Stimulated activated effector memory CD8-positive, alpha-beta T cell treated with anti-CD3 and anti-CD28 coated beads, Interleukin-12 subunit alpha, Interleukin-12 subunit beta, amount 100 ng/mL, for 72 hours (primary cell): ENCODE measurements around the gene TMEM237.
"Not testable (repeated sequence)": the region's sequence is repeated elsewhere in the genome, so short reads cannot be mapped to it uniquely, and the experiment has no call there.

ENCODE experiments used
- ATAC-seq: fragments of 150-1000 bp; cut with Tn5 transposase; 2 replicates; pipeline ENCODE4 v1.10.0; 2021
- DNase-seq, 2 donors: peaks; one replicate each; pipeline ENCODE4 v3.0.0; 2021 to 2022; ENCODE audit warnings: low spot score in 2 of 2
- H3K27ac Mint-ChIP-seq: one replicate; pipeline ENCODE4 v1.8.0; 2022; ENCODE audit warnings: mild to moderate bottlenecking, mixed read lengths
- H3K36me3 Mint-ChIP-seq: one replicate; pipeline ENCODE4 v1.8.0; 2022; ENCODE audit warnings: mild to moderate bottlenecking, mixed read lengths
- H3K4me1 Mint-ChIP-seq: one replicate; pipeline ENCODE4 v1.8.0; 2022; ENCODE audit warnings: mixed read lengths
- H3K4me3 Mint-ChIP-seq: one replicate; pipeline ENCODE4 v1.8.0; 2022; ENCODE audit warnings: mild to moderate bottlenecking, mixed read lengths
- H3K9me3 Mint-ChIP-seq: one replicate; pipeline ENCODE4 v1.8.0; 2022; ENCODE audit warnings: mixed read lengths

TMEM237 gene, protein sequence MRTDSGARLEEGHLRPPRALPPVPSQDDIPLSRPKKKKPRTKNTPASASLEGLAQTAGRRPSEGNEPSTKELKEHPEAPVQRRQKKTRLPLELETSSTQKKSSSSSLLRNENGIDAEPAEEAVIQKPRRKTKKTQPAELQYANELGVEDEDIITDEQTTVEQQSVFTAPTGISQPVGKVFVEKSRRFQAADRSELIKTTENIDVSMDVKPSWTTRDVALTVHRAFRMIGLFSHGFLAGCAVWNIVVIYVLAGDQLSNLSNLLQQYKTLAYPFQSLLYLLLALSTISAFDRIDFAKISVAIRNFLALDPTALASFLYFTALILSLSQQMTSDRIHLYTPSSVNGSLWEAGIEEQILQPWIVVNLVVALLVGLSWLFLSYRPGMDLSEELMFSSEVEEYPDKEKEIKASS

DNA sequence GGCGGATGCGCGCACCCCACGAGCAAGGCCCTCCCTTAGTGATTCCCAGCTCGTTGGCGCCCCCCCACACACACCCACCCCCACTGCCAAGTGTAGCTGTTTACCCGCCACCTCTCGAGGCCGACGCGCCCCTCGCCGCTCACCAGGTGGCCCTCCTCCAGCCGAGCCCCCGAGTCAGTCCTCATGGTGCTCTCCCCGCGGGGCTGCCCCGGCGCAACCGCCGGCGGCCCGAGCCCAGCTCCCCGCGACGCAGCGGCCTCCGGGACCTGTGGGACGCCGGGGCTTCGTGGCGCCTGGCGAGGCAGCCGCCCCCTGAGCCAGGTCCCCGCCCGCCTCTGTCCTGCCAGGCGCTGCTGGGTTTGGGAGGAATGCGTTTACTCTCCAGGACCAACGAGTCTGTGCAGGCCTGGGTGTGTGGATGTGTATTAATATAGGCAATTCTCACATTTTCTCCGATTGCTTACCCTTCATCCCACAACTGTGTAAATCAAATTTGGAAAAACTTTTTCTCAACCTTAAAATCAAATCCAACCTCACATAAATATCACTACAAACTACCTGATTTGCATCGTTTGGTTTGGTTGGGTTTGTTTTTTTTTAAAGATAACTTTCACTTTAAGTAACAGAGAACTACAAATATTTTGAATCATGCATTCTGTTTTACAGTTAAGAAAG, at the start of gene TMEM237:
TMEM237 (minus strand) TSS at position 288 of the 675 bp plus-strand sequence; CDS start at position 185, 103 bp downstream.
- Mint-ChIP-seq H3K4me3 (peak within 1 kb of the TSS; percentile 85), H3K9me3 (no peaks in the 10 kb centered on the region), H3K4me1 (peaks cover 11% of the 10 kb centered on the region), H3K27ac (peak within 1 kb of the TSS; percentile 96), H3K36me3 (peaks cover 9% of the 10 kb centered on the region)
- DNase-seq (no peak), ATAC-seq (peak; percentile 68)

DNA sequence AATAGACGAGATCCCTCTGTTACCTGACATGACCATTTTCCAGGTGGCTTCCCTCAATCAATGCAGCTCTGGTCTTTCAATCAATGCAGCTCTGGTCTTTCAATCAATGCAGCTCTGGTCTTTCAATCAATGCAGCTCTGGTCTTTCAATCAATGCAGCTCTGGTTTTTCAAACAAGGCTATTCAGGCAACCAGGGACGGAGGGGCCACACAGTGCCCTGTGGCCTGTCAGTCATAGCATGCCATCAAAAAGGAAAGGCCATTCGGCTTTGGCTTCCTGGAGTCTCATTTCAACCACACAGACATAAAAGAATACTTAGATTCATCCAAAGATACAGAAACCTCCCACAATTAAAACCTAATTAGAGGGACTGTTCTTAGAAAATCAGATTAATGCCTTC, 41.9 kb upstream of the TMEM237 start:
- H3K4me1 Mint-ChIP-seq: no peaks in the 10 kb centered on the region
- no peak overlapping the region for H3K27ac Mint-ChIP-seq
- DNase-seq: no peak
- no peak overlapping the region for H3K4me3 Mint-ChIP-seq
- H3K9me3 Mint-ChIP-seq: no peaks in the 10 kb centered on the region
- H3K36me3 Mint-ChIP-seq: no peaks in the 10 kb centered on the region
- no peak for ATAC-seq

DNA sequence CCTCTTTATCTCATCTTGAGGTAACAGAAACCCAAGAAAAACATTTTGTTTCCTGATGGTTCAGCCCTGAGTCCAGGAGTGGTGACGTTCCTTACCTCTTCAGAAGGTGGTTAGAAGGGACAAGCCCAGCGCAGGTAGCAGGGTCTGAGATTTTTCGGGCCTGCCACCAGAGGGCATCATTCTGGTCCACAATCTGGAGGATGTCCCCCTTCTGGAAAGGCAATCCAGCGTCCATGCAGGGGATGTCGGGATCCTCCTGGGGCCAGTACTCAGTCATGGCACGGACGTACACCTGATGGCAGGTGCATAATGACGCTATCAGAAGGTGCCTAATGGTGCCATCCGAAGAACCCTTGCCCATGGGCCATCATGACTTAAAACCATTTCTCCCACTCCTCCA, 37.4 kb upstream of the TMEM237 start:
- Mint-ChIP-seq H3K4me3 (no peak overlapping the region), H3K9me3 (no peaks in the 10 kb centered on the region), H3K4me1 (no peaks in the 10 kb centered on the region), H3K27ac (no peak overlapping the region), H3K36me3 (no peaks in the 10 kb centered on the region)
- ATAC-seq (no peak), DNase-seq (no peak)

DNA sequence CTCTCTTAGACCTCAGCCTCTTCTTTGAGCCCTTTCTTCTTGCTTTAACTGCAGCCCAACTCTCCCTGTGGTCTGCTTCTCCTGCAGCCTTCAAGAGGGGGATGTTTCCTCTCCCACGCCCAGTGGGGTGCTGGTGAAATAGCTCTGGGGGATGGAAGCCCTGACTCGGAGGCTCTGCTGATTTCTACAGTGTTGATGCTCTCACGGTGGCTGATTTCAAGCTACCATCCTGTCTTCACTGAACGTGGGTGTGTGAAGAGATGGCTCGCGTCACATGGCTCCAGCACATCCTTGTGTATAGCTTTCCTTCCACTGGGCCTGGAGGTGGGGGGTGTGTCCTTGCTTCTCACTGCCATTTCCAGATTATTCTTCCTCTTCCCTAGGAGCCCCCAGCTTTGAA, 35.1 kb upstream of the TMEM237 start:
- ATAC-seq (no peak), DNase-seq (no peak)
- Mint-ChIP-seq H3K27ac (no peak overlapping the region), H3K4me1 (no peaks in the 10 kb centered on the region), H3K4me3 (no peak overlapping the region), H3K9me3 (no peaks in the 10 kb centered on the region), H3K36me3 (no peaks in the 10 kb centered on the region)

DNA sequence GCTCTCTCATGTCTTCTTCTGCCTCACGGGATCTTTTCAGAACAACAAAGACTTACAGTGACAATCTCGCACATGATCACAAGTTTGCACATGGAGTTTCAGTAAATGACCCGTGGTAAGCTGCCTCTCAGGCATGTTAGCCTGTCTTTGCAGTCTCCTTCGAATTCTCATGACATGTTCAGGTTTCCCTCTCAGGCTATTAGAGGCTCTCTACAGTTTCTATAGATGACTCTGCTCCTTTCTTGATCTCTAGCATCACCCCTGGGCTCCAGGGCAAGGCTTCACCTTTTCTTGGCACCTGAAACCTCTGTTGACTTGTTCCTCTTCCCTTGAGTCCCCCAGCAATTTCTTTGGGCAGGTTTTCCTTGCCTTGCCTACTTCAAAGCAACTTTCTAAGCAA, 32.2 kb upstream of the TMEM237 start:
- ATAC-seq (no peak), DNase-seq (no peak)
- Mint-ChIP-seq H3K9me3 (no peaks in the 10 kb centered on the region), H3K27ac (no peak overlapping the region), H3K4me1 (peaks cover 10% of the 10 kb centered on the region), H3K4me3 (no peak overlapping the region), H3K36me3 (no peaks in the 10 kb centered on the region)

DNA sequence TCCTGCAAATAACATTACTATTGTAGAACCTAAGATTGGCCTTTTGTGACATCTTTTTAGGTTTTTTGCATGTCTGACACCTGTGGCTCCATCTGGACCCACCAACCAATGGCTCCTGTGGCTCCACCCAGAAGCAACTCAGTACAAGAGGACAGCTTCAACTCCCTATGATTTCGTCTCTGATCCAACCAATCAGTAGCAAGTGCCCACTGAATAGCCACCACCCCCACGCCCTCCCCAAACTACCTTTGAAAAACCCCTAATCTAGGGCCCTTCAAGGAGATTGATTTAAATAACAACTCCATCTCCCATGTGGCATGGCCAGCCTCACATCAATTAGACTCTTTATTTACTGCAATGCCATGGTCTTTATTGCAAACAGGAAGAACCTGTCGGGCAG, 31.5 kb upstream of the TMEM237 start:
- Mint-ChIP-seq H3K9me3 (no peaks in the 10 kb centered on the region), H3K36me3 (no peaks in the 10 kb centered on the region), H3K27ac (no peak overlapping the region), H3K4me1 (peaks cover 10% of the 10 kb centered on the region), H3K4me3 (no peak overlapping the region)
- DNase-seq (no peak), ATAC-seq (no peak)

DNA sequence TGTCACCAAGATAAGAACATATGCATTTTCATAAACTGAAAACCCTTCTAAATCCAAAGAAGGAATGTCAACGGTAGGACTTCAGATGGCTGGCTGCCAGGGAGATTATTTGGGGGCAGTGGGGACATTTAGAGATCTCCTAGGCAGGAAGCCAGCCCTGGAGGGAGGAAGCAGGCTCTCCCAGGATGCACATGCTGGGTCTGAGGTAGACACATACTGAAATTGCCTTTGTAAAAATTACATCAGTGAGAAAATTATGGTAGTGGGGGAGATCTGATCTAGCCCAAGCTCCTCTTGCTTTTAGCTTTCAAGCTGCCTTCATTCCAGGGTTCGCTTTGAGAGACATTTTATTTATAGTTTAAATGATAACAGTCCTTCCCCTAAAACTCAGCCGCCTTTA, 31.0 kb upstream of the TMEM237 start:
- no peaks in the 10 kb centered on the region for H3K9me3 Mint-ChIP-seq
- ATAC-seq (no peak), DNase-seq (no peak)
- no peak overlapping the region for H3K4me3 Mint-ChIP-seq
- H3K36me3 Mint-ChIP-seq: no peaks in the 10 kb centered on the region
- H3K27ac Mint-ChIP-seq: peak overlapping the region; percentile 21
- peaks cover 10% of the 10 kb centered on the region for H3K4me1 Mint-ChIP-seq

DNA sequence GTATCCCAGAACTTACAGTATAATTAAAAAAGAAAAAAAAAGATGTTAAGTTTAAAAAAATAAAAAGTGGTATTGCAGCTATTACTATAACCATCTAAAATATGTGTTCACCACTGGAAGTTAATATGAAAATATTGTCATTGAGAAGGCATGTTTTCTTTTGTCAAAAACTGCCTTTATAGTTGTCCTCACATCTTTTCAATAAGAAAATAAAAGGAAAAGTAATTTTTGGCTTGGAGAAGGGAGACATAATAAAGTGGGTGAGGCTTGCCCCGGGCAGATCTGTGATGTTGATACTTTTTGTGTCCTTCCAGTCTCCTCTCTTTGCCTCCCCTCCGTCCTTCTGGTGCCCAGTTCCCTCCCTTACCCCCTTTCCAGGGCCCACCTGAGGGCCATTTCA, 30.2 kb upstream of the TMEM237 start:
- DNase-seq: no peak
- no peak for ATAC-seq
- Mint-ChIP-seq H3K4me3 (no peak overlapping the region), H3K9me3 (no peaks in the 10 kb centered on the region), H3K27ac (no peak overlapping the region), H3K4me1 (peaks cover 10% of the 10 kb centered on the region), H3K36me3 (no peaks in the 10 kb centered on the region)

DNA sequence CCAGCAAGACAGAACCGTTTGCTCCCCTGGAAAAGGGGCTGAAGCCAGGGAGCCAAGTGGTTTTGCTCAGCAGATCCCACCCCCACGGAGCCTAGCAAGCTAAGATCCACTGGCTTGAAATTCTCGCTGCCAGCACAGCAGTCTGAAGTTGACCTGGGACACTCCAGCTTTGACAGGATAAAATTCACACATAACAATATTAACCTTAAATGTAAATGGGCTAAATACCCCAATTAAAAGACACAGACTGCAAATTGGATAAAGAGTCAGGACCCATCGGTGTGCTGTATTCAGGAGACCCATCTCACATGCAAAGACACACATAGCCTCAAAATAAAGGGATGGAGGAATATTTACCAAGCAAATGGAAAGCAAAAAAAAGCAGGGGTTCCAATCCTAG, 27.9 kb upstream of the TMEM237 start:
- H3K9me3 Mint-ChIP-seq, ATAC-seq, H3K27ac Mint-ChIP-seq, H3K4me1 Mint-ChIP-seq, DNase-seq, H3K4me3 Mint-ChIP-seq, H3K36me3 Mint-ChIP-seq: not testable (repeated sequence)

DNA sequence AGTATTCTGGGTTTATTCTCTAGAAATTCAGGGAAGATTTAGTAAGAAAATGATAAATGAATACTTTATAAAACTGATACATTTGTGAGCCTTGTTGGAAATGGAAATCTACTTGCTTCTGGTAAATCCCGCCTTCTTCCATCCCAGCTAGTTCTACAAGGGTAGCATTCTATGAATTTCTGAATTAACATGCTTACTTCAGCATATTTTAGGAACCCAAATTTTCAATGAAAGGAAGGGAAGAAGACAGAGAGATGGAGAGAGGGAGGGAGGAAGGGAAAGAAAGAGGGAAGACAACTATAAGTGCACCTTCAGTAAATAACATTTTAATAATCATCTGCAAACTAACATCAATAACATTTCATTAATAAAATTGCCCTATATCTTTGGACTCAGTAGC, 26.6 kb upstream of the TMEM237 start:
- Mint-ChIP-seq H3K9me3 (no peaks in the 10 kb centered on the region), H3K27ac (no peak overlapping the region), H3K4me1 (peaks cover 10% of the 10 kb centered on the region), H3K36me3 (no peaks in the 10 kb centered on the region), H3K4me3 (no peak overlapping the region)
- DNase-seq (no peak), ATAC-seq (no peak)

DNA sequence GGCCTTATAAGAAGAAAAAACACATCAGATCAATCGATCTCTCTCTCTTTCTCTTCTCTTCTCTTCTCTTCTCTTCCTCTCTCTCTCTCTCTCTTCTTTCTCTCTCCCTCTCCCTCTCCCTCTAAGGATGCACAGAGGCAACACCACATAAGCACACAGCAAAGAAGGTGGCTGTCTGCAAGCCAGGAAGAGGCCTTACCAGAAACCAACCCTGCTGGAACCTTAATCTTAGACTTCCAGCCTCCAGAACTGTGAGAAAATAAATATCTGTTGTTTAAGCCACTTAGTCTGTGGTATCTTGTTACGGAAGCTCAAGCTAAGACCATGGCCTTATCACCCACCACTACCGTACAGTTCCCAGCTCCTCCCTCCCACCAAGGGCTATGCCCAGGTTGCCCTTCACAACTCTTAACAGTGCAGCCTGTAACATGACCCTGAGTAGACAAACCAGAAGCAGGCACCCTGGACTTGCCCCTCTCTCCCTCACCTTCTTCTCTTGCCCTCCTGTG, 25.2 kb upstream of the TMEM237 start:
- Mint-ChIP-seq H3K9me3 (no peaks in the 10 kb centered on the region), H3K4me3 (no peak overlapping the region), H3K36me3 (no peaks in the 10 kb centered on the region), H3K27ac (no peak overlapping the region), H3K4me1 (peaks cover 10% of the 10 kb centered on the region)
- DNase-seq (no peak), ATAC-seq (no peak)

DNA sequence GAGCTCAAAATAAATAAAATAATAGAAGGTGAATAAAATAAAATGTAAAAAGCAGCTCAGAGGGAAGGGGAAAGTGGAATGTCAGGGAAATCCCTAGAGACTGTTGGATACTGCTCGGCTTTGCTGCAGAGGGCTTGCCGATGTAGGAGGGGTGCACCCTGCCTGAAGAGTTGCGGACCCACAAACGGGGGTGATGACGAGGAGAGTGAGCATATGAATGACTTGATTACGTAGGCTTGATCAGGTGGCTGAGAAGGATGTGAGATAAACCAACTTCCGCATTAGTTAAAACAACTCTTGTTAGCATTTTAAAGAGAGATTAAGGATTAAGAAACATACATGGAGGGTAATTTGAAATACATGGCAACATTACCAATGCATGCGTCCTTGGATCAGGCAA, 21.0 kb upstream of the TMEM237 start:
- DNase-seq: no peak
- H3K9me3 Mint-ChIP-seq: no peaks in the 10 kb centered on the region
- ATAC-seq: no peak
- no peak overlapping the region for H3K4me3 Mint-ChIP-seq
- H3K27ac Mint-ChIP-seq: no peak overlapping the region
- H3K36me3 Mint-ChIP-seq: no peaks in the 10 kb centered on the region
- no peaks in the 10 kb centered on the region for H3K4me1 Mint-ChIP-seq

DNA sequence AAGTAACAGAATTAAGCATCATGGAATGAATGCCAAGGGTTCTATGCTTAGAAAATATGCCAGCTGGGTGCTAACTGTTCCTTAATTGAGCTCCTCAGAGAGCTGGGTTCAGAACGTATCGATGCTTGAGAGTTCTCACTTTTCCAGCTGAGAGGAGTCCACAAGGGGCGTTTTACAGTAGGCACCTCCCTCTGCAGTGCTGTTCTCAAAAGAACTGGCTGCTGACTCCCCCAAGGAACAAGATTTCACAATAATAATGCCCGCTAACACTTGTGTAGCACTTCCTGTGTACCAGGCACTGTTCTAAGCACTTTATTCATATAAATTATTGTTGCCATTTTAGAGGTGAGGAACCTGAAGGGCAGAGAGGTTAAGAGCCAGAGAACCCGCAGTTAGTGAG, 18.1 kb upstream of the TMEM237 start:
- no peak for DNase-seq
- Mint-ChIP-seq H3K4me3 (no peak overlapping the region), H3K9me3 (no peaks in the 10 kb centered on the region), H3K27ac (no peak overlapping the region), H3K36me3 (no peaks in the 10 kb centered on the region), H3K4me1 (peaks cover 4% of the 10 kb centered on the region)
- no peak for ATAC-seq

DNA sequence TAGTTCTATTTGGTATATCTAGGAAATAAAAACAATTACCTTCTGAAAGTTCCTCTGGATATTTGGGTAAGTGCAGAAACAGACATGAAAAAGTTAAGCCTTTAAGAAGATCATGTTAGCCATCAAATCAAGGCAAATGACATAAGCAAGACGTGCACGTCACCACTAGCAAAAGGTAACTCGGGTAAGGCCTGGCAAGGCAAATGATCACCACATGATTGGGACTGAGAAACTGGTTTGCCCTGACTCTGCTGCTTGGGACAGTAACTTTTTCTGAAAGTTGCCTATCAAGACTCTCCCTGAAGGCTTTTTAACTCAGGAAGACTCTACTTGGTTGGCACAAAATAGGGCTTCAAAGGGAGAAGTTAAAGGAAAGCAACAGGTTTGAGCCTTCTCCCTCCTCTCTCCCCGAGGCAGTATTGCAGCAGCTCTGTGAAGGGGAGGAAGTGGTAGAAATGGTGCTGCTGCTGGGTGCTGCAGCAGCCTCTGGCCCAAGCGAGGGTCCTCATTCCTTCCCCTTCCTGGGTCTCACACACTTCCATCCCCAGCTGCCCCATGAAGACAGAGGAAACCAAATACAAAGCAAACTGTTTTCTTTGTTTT, 17.1 kb upstream of the TMEM237 start:
- Mint-ChIP-seq H3K9me3 (no peaks in the 10 kb centered on the region), H3K4me1 (peaks cover 10% of the 10 kb centered on the region), H3K27ac (no peak overlapping the region), H3K36me3 (no peaks in the 10 kb centered on the region), H3K4me3 (no peak overlapping the region)
- DNase-seq: no peak
- peak; percentile 40 for ATAC-seq

DNA sequence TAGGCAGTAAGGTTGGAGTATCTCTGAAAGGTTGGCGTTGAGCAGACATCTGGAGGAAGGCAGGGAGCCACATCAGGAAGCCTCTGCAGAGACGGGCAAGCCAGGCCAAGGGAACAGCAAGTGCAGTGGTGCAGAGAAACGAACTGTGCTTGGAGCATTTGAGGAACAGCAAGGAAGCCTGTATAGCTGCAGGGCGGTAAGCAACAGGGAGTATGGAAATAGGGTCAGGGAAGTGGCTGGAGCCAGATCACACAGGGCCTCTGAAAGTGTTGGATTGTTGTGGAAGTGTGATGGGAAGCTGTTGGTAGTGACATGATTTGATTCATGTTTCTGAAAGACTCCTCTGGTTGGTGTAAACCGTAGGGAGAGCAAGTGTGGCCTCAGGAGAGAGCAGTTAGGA, 13.4 kb upstream of the TMEM237 start:
- ATAC-seq (no peak), DNase-seq (no peak)
- Mint-ChIP-seq H3K36me3 (no peaks in the 10 kb centered on the region), H3K9me3 (no peaks in the 10 kb centered on the region), H3K4me1 (peaks cover 10% of the 10 kb centered on the region), H3K4me3 (no peak overlapping the region), H3K27ac (peak overlapping the region; percentile 36)

DNA sequence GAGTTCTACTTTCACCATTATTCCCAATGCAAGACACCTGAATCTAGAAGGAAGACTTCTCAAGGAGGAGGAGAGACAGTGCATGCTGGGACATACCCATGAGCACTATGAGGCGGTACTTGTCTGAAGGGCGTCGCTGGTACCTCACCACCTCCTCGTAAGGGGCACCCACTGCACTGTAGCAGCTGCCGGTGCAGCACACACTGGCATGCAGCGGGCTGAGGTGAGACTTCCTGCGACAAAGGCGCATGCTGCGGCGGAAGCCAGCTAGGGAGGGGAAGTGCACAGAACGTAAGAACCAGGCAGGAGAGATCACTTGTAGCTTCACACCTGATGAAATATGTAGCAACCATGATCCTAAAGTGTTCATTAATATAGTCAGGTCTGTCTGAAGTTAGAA, 12.8 kb upstream of the TMEM237 start:
- Mint-ChIP-seq H3K4me3 (peak overlapping the region; percentile 9), H3K9me3 (no peaks in the 10 kb centered on the region), H3K36me3 (no peaks in the 10 kb centered on the region), H3K4me1 (peaks cover 10% of the 10 kb centered on the region), H3K27ac (peak overlapping the region; percentile 36)
- peak; percentile 75 for ATAC-seq
- no peak for DNase-seq
